Head of caudate nucleus (tissue), 42 donors: ENCODE data around the gene GPR158.
"Not testable (repeated sequence)": the region's sequence is repeated elsewhere in the genome, so short reads cannot be mapped to it uniquely, and the experiment has no call there.

Experiments used
- DNase-seq, 42 donors: peaks; one replicate each; pipeline versions ENCODE4 v3.0.0 to v3.0.0-alpha.2; 2020 to 2021; ENCODE audit warnings: mixed read lengths in 7 of 42
- intact Hi-C: fragments of 100-400 bp; cut with DNase I; formaldehyde crosslinking; loops from one replicate; pipeline ENCODE4 v1.15.0; 2022

GPR158 gene

GRCh38 chr10:25174461-25175230 lies at the start of gene GPR158:
TSS of gene GPR158 (plus strand) at chr10:25175001. CDS start at chr10:25175421, 420 bp downstream.
- DNase-seq: peak; percentile 86 to 97 (median 94)
- intact Hi-C loops: loop anchor here (5.0 to 10.0 kb wide), 2 partner anchors 48 to 160 kb away; partner anchors contain the start of genes ENKUR and THNSL1

- DNase-seq: peak in 38 of 42 donors; percentile 3 to 63 (median 32)
- intact Hi-C loops: no loop called here
Measured at GRCh38 chr10:25125201-25125611, 49.6 kb upstream of the GPR158 start.

GRCh38 chr10:25129592-25129991 lies 45.2 kb upstream of the GPR158 start:
- intact Hi-C loops: no loop called here
- no peak for DNase-seq

- intact Hi-C loops: no loop called here
- DNase-seq: peak in 1 of 42 donors; percentile 5
Measured at GRCh38 chr10:25130906-25131305, 43.9 kb upstream of the GPR158 start.

- DNase-seq: no peak
- intact Hi-C loops: no loop called here
Measured at GRCh38 chr10:25142116-25142864, 32.5 kb upstream of the GPR158 start.

GRCh38 chr10:25157650-25158049 lies 17.2 kb upstream of the GPR158 start:
- intact Hi-C loops: no loop called here
- no peak for DNase-seq

GRCh38 chr10:25159591-25159990 lies 15.2 kb upstream of the GPR158 start:
- DNase-seq: no peak
- intact Hi-C loops: no loop called here

GRCh38 chr10:25162391-25162790 lies 12.4 kb upstream of the GPR158 start:
- DNase-seq: no peak
- intact Hi-C loops: no loop called here

GRCh38 chr10:25163464-25163863 lies 11.3 kb upstream of the GPR158 start:
- DNase-seq, intact Hi-C loops: not testable (repeated sequence)

- no peak for DNase-seq
- intact Hi-C loops: loop anchor here (10.0 kb wide), 1 partner anchor 155 kb away; the partner anchor contains the start of genes ENKUR and THNSL1
Measured at GRCh38 chr10:25169740-25170139, 5.1 kb upstream of the GPR158 start.

GRCh38 chr10:25170627-25171026 lies 4.2 kb upstream of the GPR158 start:
- DNase-seq: no peak
- intact Hi-C loops: loop anchor here (10.0 kb wide), 1 partner anchor 156 kb away; the partner anchor contains the start of genes ENKUR and THNSL1

GRCh38 chr10:25175527-25176420 lies 973 bp downstream of the GPR158 start:
- intact Hi-C loops: loop anchor here (5.0 to 10.0 kb wide), 2 partner anchors 47 to 161 kb away; partner anchors contain the start of genes ENKUR and THNSL1
- peak in 40 of 42 donors; percentile 2 to 58 (median 27) for DNase-seq

GRCh38 chr10:25176421-25176968 lies 1.7 kb downstream of the GPR158 start:
- intact Hi-C loops: loop anchor here (5.0 to 10.0 kb wide), 2 partner anchors 46 to 162 kb away; partner anchors contain the start of genes ENKUR and THNSL1
- DNase-seq: peak in 39 of 42 donors; percentile 2 to 74 (median 31)

GRCh38 chr10:25177093-25177753 lies 2.4 kb downstream of the GPR158 start:
- DNase-seq: no peak

GRCh38 chr10:25177754-25178135 lies 2.9 kb downstream of the GPR158 start:
- intact Hi-C loops: loop anchor here (5.0 to 10.0 kb wide), 2 partner anchors 45 to 163 kb away; partner anchors contain the start of genes ENKUR and THNSL1
- DNase-seq: no peak

More at GRCh38 chr10:25177093-25177753, 2.4 kb downstream of the GPR158 start:
- intact Hi-C loops: loop anchor here (5.0 to 10.0 kb wide), 2 partner anchors 45 to 162 kb away; partner anchors contain the start of genes ENKUR and THNSL1

GRCh38 chr10:25178411-25178810 lies 3.6 kb downstream of the GPR158 start:
- no peak for DNase-seq
- intact Hi-C loops: loop anchor here (5.0 to 10.0 kb wide), 2 partner anchors 44 to 164 kb away; partner anchors contain the start of genes ENKUR and THNSL1

- DNase-seq: peak in 7 of 42 donors; percentile 6 to 60 (median 26)
- intact Hi-C loops: no loop called here
Measured at GRCh38 chr10:25180801-25181200, 6.0 kb downstream of the GPR158 start.

GRCh38 chr10:25182636-25183035 lies 7.8 kb downstream of the GPR158 start:
- intact Hi-C loops: no loop called here
- no peak for DNase-seq
